Upper lobe of left lung (tissue), 6 donors: ENCODE measurements around the gene NES. TPM values are rescaled to one million over a fixed set of nuclear protein-coding genes. Genes with fewer than 3 reads are reported as not detected.
A peak's percentile ranks its signal among the peaks of the same experiment; 100 is the strongest.

Source experiments
- ATAC-seq, 2 donors: fragments of 200-7000 bp; cut with Tn5 transposase; one replicate each; pipeline ENCODE4 v1.9.1; 2022; ENCODE audit warnings: mild to moderate bottlenecking in 2 of 2, moderate library complexity in 2 of 2; ENCODE audit not compliant: low FRiP score in 2 of 2
- DNase-seq, 2 donors: peaks; one replicate each; pipeline ENCODE4 v3.0.0-alpha.2; 2019 to 2020
- H3K27ac ChIP-seq, 4 donors: fragments of 200-600 bp; sonication (generic); one replicate each; pipeline ENCODE4 v1.5.1; 2016 to 2019
- H3K27me3 ChIP-seq, 4 donors: fragments of 200-600 bp; sonication (generic); one replicate each; pipeline ENCODE4 v1.5.1; 2017 to 2019
- H3K36me3 ChIP-seq, 4 donors: fragments of 200-600 bp; sonication (generic); one replicate each; pipeline ENCODE4 v1.5.1; 2016 to 2019
- H3K4me1 ChIP-seq, 4 donors: fragments of 200-600 bp; sonication (generic); one replicate each; pipeline ENCODE4 v1.5.1; 2018 to 2019
- H3K4me3 ChIP-seq, 4 donors: fragments of 200-600 bp; sonication (generic); one replicate each; pipeline ENCODE4 v1.5.1; 2017 to 2019; ENCODE audit warnings: mild to moderate bottlenecking in 2 of 4, moderate library complexity in 1 of 4
- H3K9me3 ChIP-seq, 4 donors: fragments of 200-600 bp; sonication (generic); one replicate each; pipeline ENCODE4 v1.5.1; 2018 to 2019
- CTCF ChIP-seq, 6 experiments: fragments of 450-650 bp in 4 of 6; fragments of 200-600 bp in 2 of 6; sonication (generic) in 2 of 6; IDR thresholded peaks; one replicate each; pipeline ENCODE4 v1.5.1; 2016 to 2019; ENCODE audit warnings: antibody characterized with exemption in 6 of 6
- EP300 ChIP-seq, 4 donors: sonication (generic); formaldehyde crosslinking; IDR thresholded peaks; one replicate each; pipeline ENCODE4 v1.5.1; 2017; ENCODE audit warnings: antibody characterized with exemption in 4 of 4, control low read depth in 2 of 4
- POLR2A ChIP-seq, 4 donors: fragments of 450-650 bp; IDR thresholded peaks; one replicate each; pipeline ENCODE4 v1.5.1; 2016 to 2017; ENCODE audit warnings: antibody characterized with exemption in 4 of 4, mild to moderate bottlenecking in 2 of 4
- POLR2AphosphoS5 ChIP-seq, 2 donors: sonication (generic); formaldehyde crosslinking; IDR thresholded peaks; one replicate each; pipeline ENCODE4 v1.5.1; 2017; ENCODE audit warnings: antibody characterized with exemption in 2 of 2
- WGBS, 2 donors: methylation state at CpG; one replicate each; pipeline ENCODE4 v1.1.5; 2017 to 2018; 5-methylcytosine and 5-hydroxymethylcytosine counted together
- total RNA-seq, 6 donors: library from RNA; depleted of rRNA in 4 of 6; stranded (reverse); fragments of >200 nt in 4 of 6; gene quantifications; one replicate each; pipeline versions ENCODE4 v1.1.0 to v1.2.1, GENCODE V29; 2016 to 2021
- donor health status: DM: no; HTN: no; CAD: no; lungs with moderate emphysema.
- donor health status: DM: no; HTN: yes; CAD: no; lungs with severe emphysema.

Gene NES
- total RNA-seq, 6 donors from 2014 or later = 25.9 to 93.5 (median 34.3) TPM

- peaks cover 20 to 26% (median 22%) of the 10 kb centered on the region in 4 donors for H3K4me1 ChIP-seq
- H3K27ac ChIP-seq = peak overlapping the region in 3 of 4 donors; percentile 24 to 76 (median 24)
- TF ChIP-seq EP300 (IDR thresholded peaks at IDR 0.05) = no peak
- TF ChIP-seq CTCF (IDR thresholded peaks at IDR 0.05) = peak in 3 of 6 experiments; percentile 11 to 49 (median 45)
- peaks cover 6 to 37% (median 22%) of the 10 kb centered on the region in 4 donors for H3K27me3 ChIP-seq
- DNase-seq (peak in 1 of 2 donors; percentile 87), ATAC-seq (peak; percentile 59 to 71)
- 1 to 9% methylated on average over 12 to 31 of the region's 87 CpGs for whole genome bisulfite sequencing, 2 donors
- H3K9me3 ChIP-seq = no peaks in the 10 kb centered on the region
- H3K36me3 ChIP-seq = no peaks in the 10 kb centered on the region
- H3K4me3 ChIP-seq = peak overlapping the region in 3 of 4 donors; percentile 17 to 51 (median 42)
Observed at GRCh38 chr1:156623946-156624813, 53.0 kb downstream of the NES start.

- 73 to 87% methylated on average over 6 of the region's 6 CpGs for WGBS, 2 donors
- Histone ChIP-seq H3K27ac (no peak overlapping the region), H3K36me3 (no peaks in the 10 kb centered on the region), H3K27me3 (peaks cover 6 to 37% (median 22%) of the 10 kb centered on the region in 4 donors), H3K4me1 (peaks cover 20 to 26% (median 22%) of the 10 kb centered on the region in 4 donors), H3K4me3 (no peak overlapping the region), H3K9me3 (no peaks in the 10 kb centered on the region)
- DNase-seq (no peak), ATAC-seq (no peak)
- TF ChIP-seq POLR2AphosphoS5 (IDR thresholded peaks at IDR 0.05) (no peak), POLR2A (IDR thresholded peaks at IDR 0.05) (no peak), EP300 (IDR thresholded peaks at IDR 0.05) (no peak), CTCF (IDR thresholded peaks at IDR 0.05) (no peak)
Observed at GRCh38 chr1:156622581-156623297, 54.5 kb downstream of the NES start.

GRCh38 chr1:156619582-156619955 lies 57.6 kb downstream of the NES start:
- DNase-seq (no peak), ATAC-seq (no peak)
- peaks cover 14 to 22% (median 18%) of the 10 kb centered on the region in 4 donors for H3K4me1 ChIP-seq
- H3K27me3 ChIP-seq = peaks cover 0 to 13% (median 10%) of the 10 kb centered on the region in 4 donors
- no peak for TF ChIP-seq EP300 (IDR thresholded peaks at IDR 0.05)
- no peak for TF ChIP-seq CTCF (IDR thresholded peaks at IDR 0.05)
- no peak for TF ChIP-seq POLR2AphosphoS5 (IDR thresholded peaks at IDR 0.05)
- TF ChIP-seq POLR2A (IDR thresholded peaks at IDR 0.05) = no peak
- H3K36me3 ChIP-seq = no peaks in the 10 kb centered on the region
- H3K4me3 ChIP-seq = no peak overlapping the region
- H3K9me3 ChIP-seq = no peaks in the 10 kb centered on the region
- no peak overlapping the region for H3K27ac ChIP-seq
- WGBS, 2 donors = 19 to 27% methylated on average over 6 of the region's 6 CpGs

GRCh38 chr1:156618853-156619581 lies 58.2 kb downstream of the NES start, which contains the start of gene HAPLN2:
Gene HAPLN2 (plus strand): TSS chr1:156619415. CDS start chr1:156623491, 4,076 bp downstream.
- TF ChIP-seq POLR2AphosphoS5 (IDR thresholded peaks at IDR 0.05) (no peak), EP300 (IDR thresholded peaks at IDR 0.05) (no peak), CTCF (IDR thresholded peaks at IDR 0.05) (peak in 1 of 6 experiments; percentile 11)

More at GRCh38 chr1:156618853-156619581, 58.2 kb downstream of the NES start, which contains the start of gene HAPLN2:
- Histone ChIP-seq H3K9me3 (no peaks in the 10 kb centered on the region), H3K4me1 (peaks cover 9 to 17% (median 13%) of the 10 kb centered on the region in 4 donors), H3K4me3 (no peak within 1 kb of the TSS), H3K36me3 (no peaks in the 10 kb centered on the region), H3K27ac (no peak within 1 kb of the TSS), H3K27me3 (peaks cover 0 to 9% (median 6%) of the 10 kb centered on the region in 4 donors)
- DNase-seq (no peak), ATAC-seq (no peak)
- WGBS, 2 donors = 10 to 18% methylated on average over 7 of the region's 7 CpGs

Other genes with a start within 250 kb of the NES start
- 100 to 1,000 TPM in 2 of 6 donors, 10 to 100 TPM in 4; 42.7 to 146 (median 58.7) TPM for gene MEF2D, start 176.6 kb downstream of the NES start, total RNA-seq
- 10 to 100 TPM in 1 of 6 donors, 1 to 10 TPM in 4, under 1 TPM in 1; under 0.01 to 16.0 (median 2.2) TPM for gene IQGAP3, start 104.8 kb downstream of the NES start, total RNA-seq
- gene TTC24, start 97.7 kb downstream of the NES start, total RNA-seq = under 1 TPM in 1 of 6 donors, not detected in 5; 0.20 TPM
- gene NAXE, start 85.6 kb downstream of the NES start, total RNA-seq = 10 to 100 TPM; 46.1 to 81.1 (median 60.0) TPM
- gene GPATCH4, start 75.9 kb downstream of the NES start, total RNA-seq = 10 to 100 TPM in 5 of 6 donors, 1 to 10 TPM in 1; 5.7 to 26.2 (median 19.4) TPM
- 1 to 10 TPM in 1 of 6 donors, under 1 TPM in 2, not detected in 3; 0.14 to 5.0 (median 0.37) TPM for gene HAPLN2, start 58.0 kb downstream of the NES start, total RNA-seq
- gene BCAN, start 35.3 kb downstream of the NES start, total RNA-seq = under 1 TPM in 2 of 6 donors, not detected in 4; 0.11 to 0.13 TPM
- gene CRABP2, start 28.2 kb upstream of the NES start, total RNA-seq = 1 to 10 TPM in 4 of 6 donors, under 1 TPM in 1, not detected in 1; 0.76 to 8.1 (median 3.9) TPM
- gene METTL25B, start 51.1 kb upstream of the NES start, total RNA-seq = 100 to 1,000 TPM in 1 of 6 donors, 10 to 100 TPM in 5; 23.4 to 131 (median 39.9) TPM
- 10 to 100 TPM; 10.8 to 38.8 (median 22.9) TPM for gene ISG20L2, start 51.4 kb upstream of the NES start, total RNA-seq
- 10 to 100 TPM; 19.6 to 52.5 (median 40.8) TPM for gene MRPL24, start 63.7 kb upstream of the NES start, total RNA-seq
- 100 to 1,000 TPM; 129 to 231 (median 182) TPM for gene HDGF, start 74.3 kb upstream of the NES start, total RNA-seq
- gene PRCC, start 90.1 kb upstream of the NES start, total RNA-seq = 10 to 100 TPM; 36.5 to 52.4 (median 40.8) TPM
- 1 to 10 TPM; 2.3 to 8.4 (median 5.0) TPM for gene SH2D2A, start 139.4 kb upstream of the NES start, total RNA-seq
- under 1 TPM in 2 of 6 donors, not detected in 4; 0.03 to 0.22 TPM for gene INSRR, start 181.7 kb upstream of the NES start, total RNA-seq
- gene NTRK1, start 183.5 kb upstream of the NES start, total RNA-seq = 1 to 10 TPM in 3 of 6 donors, under 1 TPM in 1, not detected in 2; 0.30 to 1.4 (median 1.2) TPM
- 10 to 100 TPM in 4 of 6 donors, 1 to 10 TPM in 2; 8.4 to 33.5 (median 13.7) TPM for gene PEAR1, start 216.3 kb upstream of the NES start, total RNA-seq
- 10 to 100 TPM in 1 of 6 donors, 1 to 10 TPM in 4, under 1 TPM in 1; 0.49 to 13.9 (median 6.3) TPM for gene LRRC71, start 243.2 kb upstream of the NES start, total RNA-seq